Mesenchymal stem cell (in vitro differentiated cells and primary cell): Measurements from ENCODE around the gene ADD1.
A peak's percentile ranks its signal among the peaks of the same experiment; 100 is the strongest.

Experiments
- DNase-seq: peaks from one replicate; pipeline ENCODE4 v3.0.0-alpha.2; 2013
- H2AFZ ChIP-seq: one replicate; pipeline ENCODE4 v1.6.1; 2013; ENCODE audit warnings: low read depth, mild to moderate bottlenecking, control low read depth, inconsistent platforms, low read length, moderate library complexity
- H2AK5ac ChIP-seq: 2 replicates; pipeline ENCODE4 v1.6.1; 2013; ENCODE audit warnings: low read length, moderate library complexity, mild to moderate bottlenecking, inconsistent platforms; ENCODE audit not compliant: severe bottlenecking
- H2BK120ac ChIP-seq: one replicate; pipeline ENCODE4 v1.6.1; 2013; ENCODE audit warnings: low read depth, mild to moderate bottlenecking, inconsistent platforms, low read length, moderate library complexity
- H2BK12ac ChIP-seq, 2 experiments: one replicate each; pipeline ENCODE4 v1.6.1; 2013; ENCODE audit warnings: inconsistent platforms in 2 of 2, low read length in 2 of 2, mild to moderate bottlenecking in 2 of 2, moderate library complexity in 2 of 2, control low read depth in 1 of 2
- H2BK15ac ChIP-seq: one replicate; pipeline ENCODE4 v1.6.1; 2013; ENCODE audit warnings: mild to moderate bottlenecking, low read depth, inconsistent platforms; ENCODE audit not compliant: poor library complexity, severe bottlenecking
- H2BK5ac ChIP-seq: 2 replicates; pipeline ENCODE4 v1.6.1; 2013; ENCODE audit warnings: low read depth, mild to moderate bottlenecking, low read length, control low read depth, inconsistent platforms; ENCODE audit not compliant: poor library complexity, severe bottlenecking
- H3K14ac ChIP-seq, 2 experiments: one replicate each; pipeline ENCODE4 v1.6.1; 2013; ENCODE audit warnings: inconsistent platforms in 2 of 2, low read length in 2 of 2, control low read depth in 1 of 2, mild to moderate bottlenecking in 1 of 2, moderate library complexity in 1 of 2
- H3K18ac ChIP-seq, 2 experiments: one replicate each; pipeline ENCODE4 v1.6.1; 2013; ENCODE audit warnings: inconsistent platforms in 2 of 2, low read length in 2 of 2, control low read depth in 1 of 2, low read depth in 1 of 2, mild to moderate bottlenecking in 1 of 2
- H3K23ac ChIP-seq, 2 experiments: one replicate each; pipeline ENCODE4 v1.6.1; 2013; ENCODE audit warnings: inconsistent platforms in 2 of 2, low read length in 2 of 2, mild to moderate bottlenecking in 2 of 2, moderate library complexity in 2 of 2, control low read depth in 1 of 2
- H3K27ac ChIP-seq: 2 replicates; pipeline ENCODE4 v1.5.1; 2013; ENCODE audit warnings: mild to moderate bottlenecking, moderate library complexity, low read length, control low read depth, inconsistent platforms; ENCODE audit not compliant: poor library complexity, severe bottlenecking
- H3K27me3 ChIP-seq, 2 experiments: 2 replicates each; pipeline versions ENCODE4 v1.6.1 to v1.7.0; 2013; ENCODE audit warnings: low read length in 2 of 2, mild to moderate bottlenecking in 2 of 2, moderate library complexity in 2 of 2, control low read depth in 1 of 2, inconsistent platforms in 1 of 2; ENCODE audit not compliant: control insufficient read depth in 1 of 2, insufficient read depth in 1 of 2
- H3K36me3 ChIP-seq, 2 experiments: 2 replicates each; pipeline versions ENCODE4 v1.6.1 to v1.7.0; 2013; ENCODE audit warnings: low read length in 2 of 2, control low read depth in 1 of 2, inconsistent platforms in 1 of 2, low read depth in 1 of 2, mild to moderate bottlenecking in 1 of 2; ENCODE audit not compliant: insufficient read depth in 2 of 2, control insufficient read depth in 1 of 2
- H3K4ac ChIP-seq, 2 experiments: one replicate each; pipeline ENCODE4 v1.6.1; 2013; ENCODE audit warnings: inconsistent platforms in 2 of 2, low read length in 2 of 2, mild to moderate bottlenecking in 2 of 2, moderate library complexity in 2 of 2, control low read depth in 1 of 2, low read depth in 1 of 2
- H3K4me1 ChIP-seq: 2 replicates; pipeline ENCODE4 v1.6.1; 2013; ENCODE audit warnings: low read depth, low read length, control low read depth; ENCODE audit not compliant: control insufficient read depth, insufficient read depth
- H3K4me2 ChIP-seq: 2 replicates; pipeline ENCODE4 v1.6.1; 2013; ENCODE audit warnings: low read length, mild to moderate bottlenecking, inconsistent platforms; ENCODE audit not compliant: poor library complexity, severe bottlenecking
- H3K4me3 ChIP-seq, 2 experiments: 2 replicates each; pipeline versions ENCODE4 v1.5.1 to v1.7.0; 2013; ENCODE audit warnings: low read length in 2 of 2, mild to moderate bottlenecking in 2 of 2, control low read depth in 1 of 2, low read depth in 1 of 2; ENCODE audit not compliant: insufficient read depth in 1 of 2
- H3K79me1 ChIP-seq: replicated peaks from 2 replicates; pipeline ENCODE4 v1.6.1; 2013; ENCODE audit warnings: mild to moderate bottlenecking, control low read depth, low read length, inconsistent platforms; ENCODE audit not compliant: poor library complexity, severe bottlenecking
- H3K9ac ChIP-seq: 2 replicates; pipeline ENCODE4 v1.7.0; 2013; ENCODE audit warnings: mild to moderate bottlenecking, low read length, moderate library complexity
- H3K9me3 ChIP-seq: 2 replicates; pipeline ENCODE4 v1.7.0; 2013; ENCODE audit warnings: mild to moderate bottlenecking, low read length; ENCODE audit not compliant: control insufficient read depth
- H4K8ac ChIP-seq: one replicate; pipeline ENCODE4 v1.6.1; 2013; ENCODE audit warnings: inconsistent platforms, mild to moderate bottlenecking, low read length, moderate library complexity
- H4K91ac ChIP-seq: one replicate; pipeline ENCODE4 v1.6.1; 2013; ENCODE audit warnings: mild to moderate bottlenecking, low read length, inconsistent platforms
- WGBS: methylation state at CpG from one replicate; pipeline ENCODE4 v1.1.7; 2013; ENCODE audit warnings: mixed read lengths; 5-methylcytosine and 5-hydroxymethylcytosine counted together

Gene ADD1

DNA sequence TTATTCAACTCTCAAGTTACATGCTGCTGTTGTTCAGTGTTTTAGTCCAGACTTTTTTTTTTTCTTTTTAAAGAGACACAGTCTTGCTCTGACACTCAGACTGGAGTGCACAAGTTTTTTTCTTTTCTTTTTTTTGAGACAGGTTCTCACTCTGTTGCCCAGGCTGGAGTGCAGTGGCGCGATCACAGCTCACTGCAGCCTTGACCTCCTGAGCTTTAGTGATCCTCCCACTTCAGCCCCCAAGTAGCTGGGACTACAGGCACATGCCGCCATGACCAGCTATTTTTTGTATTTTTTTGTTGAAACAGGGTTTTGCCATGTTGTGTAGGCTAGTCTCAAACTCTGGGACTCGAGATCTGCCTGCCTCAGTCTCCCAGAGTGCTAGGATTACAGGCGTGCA lies 11.9 kb downstream of the ADD1 start:
- Histone ChIP-seq H2BK12ac (no peak overlapping the region), H3K4me1 (peaks cover 6% of the 10 kb centered on the region), H2AFZ (no peak overlapping the region), H3K4ac (no peak overlapping the region), H3K9ac (no peak overlapping the region), H3K23ac (no peak overlapping the region), H3K18ac (no peak overlapping the region), H2BK120ac (no peak overlapping the region), H2AK5ac (no peak overlapping the region), H3K4me2 (no peak overlapping the region), H3K14ac (no peak overlapping the region), H2BK5ac (no peak overlapping the region), H3K79me1 (no peaks in the 10 kb centered on the region), H4K91ac (no peak overlapping the region), H3K9me3 (no peaks in the 10 kb centered on the region), H4K8ac (no peak overlapping the region), H3K27me3 (no peaks in the 10 kb centered on the region), H3K27ac (no peak overlapping the region), H3K4me3 (no peak overlapping the region), H2BK15ac (no peak overlapping the region), H3K36me3 (peaks cover 12 to 19% of the 10 kb centered on the region in 2 experiments)
- no peak for DNase-seq
- WGBS, result 95% methylated on average over 3 of the region's 5 CpGs

DNA sequence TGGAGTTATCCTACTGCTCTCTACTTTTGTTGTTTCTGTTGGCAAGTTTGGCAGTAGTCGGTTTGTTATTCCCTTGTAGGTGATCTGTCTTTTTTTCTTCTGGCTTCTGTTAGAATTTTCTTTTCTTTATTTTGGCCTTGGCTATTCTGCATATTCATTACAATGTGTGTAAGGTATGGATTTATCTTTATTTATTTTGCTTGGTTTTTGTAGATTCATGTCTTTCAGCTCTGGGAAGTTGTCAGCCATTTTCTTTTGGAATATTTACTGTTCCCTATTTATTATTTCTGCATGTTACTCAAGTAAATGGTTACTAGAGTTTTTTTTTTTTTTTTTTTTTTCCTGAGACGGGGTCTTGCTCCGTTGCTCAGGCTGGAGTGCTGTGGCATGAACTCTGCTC lies 12.6 kb downstream of the ADD1 start:
- Histone ChIP-seq H3K9me3 (no peaks in the 10 kb centered on the region), H3K23ac (no peak overlapping the region), H2BK12ac (no peak overlapping the region), H3K9ac (no peak overlapping the region), H2AFZ (no peak overlapping the region), H3K36me3 (peaks cover 12 to 19% of the 10 kb centered on the region in 2 experiments), H3K4me2 (no peak overlapping the region), H2BK120ac (no peak overlapping the region), H4K8ac (no peak overlapping the region), H3K27me3 (no peaks in the 10 kb centered on the region), H2AK5ac (no peak overlapping the region), H3K14ac (no peak overlapping the region), H3K4me1 (peaks cover 7% of the 10 kb centered on the region), H3K4ac (no peak overlapping the region), H3K4me3 (no peak overlapping the region), H2BK15ac (no peak overlapping the region), H3K18ac (no peak overlapping the region), H2BK5ac (no peak overlapping the region), H3K27ac (no peak overlapping the region), H3K79me1 (peaks cover 1% of the 10 kb centered on the region), H4K91ac (no peak overlapping the region)
- DNase-seq, result no peak
- WGBS, result 92% methylated on average over 3 of the region's 3 CpGs

GRCh38 chr4:2857349-2857927 lies 13.8 kb downstream of the ADD1 start:
- peaks cover 12 to 19% of the 10 kb centered on the region in 2 experiments for H3K36me3 ChIP-seq
- H3K79me1 ChIP-seq, result peaks cover 1% of the 10 kb centered on the region
- H2BK5ac ChIP-seq, result no peak overlapping the region
- H4K8ac ChIP-seq, result no peak overlapping the region
- WGBS, result 99% methylated on average over 4 of the region's 5 CpGs
- no peak overlapping the region for H3K27ac ChIP-seq
- no peak overlapping the region for H3K9ac ChIP-seq
- no peak overlapping the region for H2AFZ ChIP-seq
- no peak overlapping the region for H2AK5ac ChIP-seq
- no peak overlapping the region for H4K91ac ChIP-seq
- H3K4me3 ChIP-seq, result no peak overlapping the region
- H2BK15ac ChIP-seq, result no peak overlapping the region
- H3K23ac ChIP-seq, result no peak overlapping the region
- no peak overlapping the region for H3K14ac ChIP-seq
- peaks cover 9% of the 10 kb centered on the region for H3K4me1 ChIP-seq
- DNase-seq, result no peak
- no peak overlapping the region for H3K18ac ChIP-seq
- no peaks in the 10 kb centered on the region for H3K27me3 ChIP-seq
- no peak overlapping the region for H2BK12ac ChIP-seq
- no peaks in the 10 kb centered on the region for H3K9me3 ChIP-seq
- no peak overlapping the region for H2BK120ac ChIP-seq
- no peak overlapping the region for H3K4ac ChIP-seq
- no peak overlapping the region for H3K4me2 ChIP-seq

- Histone ChIP-seq H3K27ac (no peak overlapping the region), H3K4me2 (no peak overlapping the region), H2AK5ac (no peak overlapping the region), H2BK15ac (no peak overlapping the region), H3K23ac (no peak overlapping the region), H3K9ac (peak overlapping the region; percentile 47), H3K14ac (no peak overlapping the region), H3K27me3 (no peaks in the 10 kb centered on the region), H3K4ac (no peak overlapping the region), H4K91ac (no peak overlapping the region), H2BK12ac (no peak overlapping the region), H3K4me1 (peaks cover 10% of the 10 kb centered on the region), H3K36me3 (peaks cover 10 to 18% of the 10 kb centered on the region in 2 experiments), H2BK5ac (no peak overlapping the region), H4K8ac (no peak overlapping the region), H3K4me3 (peak overlapping the region in 1 of 2 experiments; percentile 22), H2AFZ (no peak overlapping the region), H3K79me1 (peaks cover 1% of the 10 kb centered on the region), H3K9me3 (no peaks in the 10 kb centered on the region), H3K18ac (peak overlapping the region in 1 of 2 experiments; percentile 40), H2BK120ac (no peak overlapping the region)
- DNase-seq, result peak; percentile 48
- 97% methylated on average over 3 of the region's 7 CpGs for WGBS
Observed at GRCh38 chr4:2858451-2859217, 15.0 kb downstream of the ADD1 start.
